Endothelial cell of umbilical vein (primary cell): ENCODE data around the gene USP49. TPM values are rescaled to one million over a fixed set of nuclear protein-coding genes. Genes with fewer than 3 reads are reported as not detected.

Experiments used
- BruUV-seq: library from RNA; stranded (reverse); fragments of 400-500 nt; replicated peaks from 2 replicates; lab custom pipeline; 2021; lab: Mats Ljungman, UMichigan
- CTCF ChIA-PET: fragments of 300-600, 350-600 bp; sonication (Branson Sonifier 250); formaldehyde crosslinking; loops from one replicate; lab custom pipeline; 2021; ENCODE audit warnings: antibody characterized with exemption, inconsistent platforms; lab: Charles Lee
- POLR2A ChIA-PET: fragments of 300-600, 350-600 bp; sonication (Branson Sonifier 250); formaldehyde crosslinking; loops from one replicate; lab custom pipeline; 2021; ENCODE audit warnings: antibody characterized with exemption, inconsistent platforms; lab: Charles Lee
- DNase-seq: peaks from one replicate; pipeline ENCODE4 v3.0.0-alpha.2; 2011; ENCODE audit warnings: low read depth, low spot score
- FAIRE-seq: peaks from 2 replicates; lab custom pipeline; 2011; peaks lifted over from hg19 to GRCh38; lab: Jason Lieb, UNC
- H2AFZ ChIP-seq: 2 replicates; pipeline ENCODE4 v1.6.0; 2012; ENCODE audit warnings: low read depth, low read length, control low read depth, inconsistent platforms
- H3K27ac ChIP-seq: 2 replicates; pipeline ENCODE4 v1.5.1; 2011; ENCODE audit warnings: low read depth, mild to moderate bottlenecking, control low read depth, low read length, moderate library complexity; ENCODE audit not compliant: insufficient read depth
- H3K27me3 ChIP-seq, 2 experiments: 2 replicates each; pipeline versions ENCODE4 v1.6.0 to v1.6.1; 2011; ENCODE audit warnings: low read length in 2 of 2, mixed read lengths in 1 of 2; ENCODE audit not compliant: control insufficient read depth in 2 of 2, insufficient read depth in 2 of 2
- H3K36me3 ChIP-seq, 2 experiments: 2 replicates in 1 of 2; 3 replicates in 1 of 2; pipeline ENCODE4 v1.5.1; 2011; ENCODE audit warnings: low read length in 2 of 2, mild to moderate bottlenecking in 1 of 2, moderate library complexity in 1 of 2; ENCODE audit not compliant: control insufficient read depth in 2 of 2, insufficient read depth in 2 of 2; ENCODE audit errors: extremely low read depth in 1 of 2
- H3K4me1 ChIP-seq: 3 replicates; pipeline ENCODE4 v1.5.1; 2011; ENCODE audit warnings: mild to moderate bottlenecking, low read length; ENCODE audit not compliant: control insufficient read depth, insufficient read depth; ENCODE audit errors: extremely low read depth
- H3K4me2 ChIP-seq: 2 replicates; pipeline ENCODE4 v1.6.1; 2011; ENCODE audit warnings: low read length, control low read depth, mixed read lengths; ENCODE audit not compliant: insufficient read depth
- H3K4me3 ChIP-seq, 3 experiments: fragments of 200-600 bp in 1 of 3; sonication (generic), shearing (Covaris generic) in 1 of 3; replicated peaks in 1 of 3; 2 replicates each; pipeline ENCODE4 v1.5.1; 2011 to 2016; ENCODE audit warnings: control low read depth in 3 of 3, low read length in 3 of 3, mild to moderate bottlenecking in 2 of 3, inconsistent platforms in 1 of 3, low read depth in 1 of 3, moderate library complexity in 1 of 3; ENCODE audit not compliant: insufficient read depth in 1 of 3
- H3K79me2 ChIP-seq: 2 replicates; pipeline ENCODE4 v1.6.0; 2012; ENCODE audit warnings: low read length, inconsistent platforms; ENCODE audit not compliant: control insufficient read depth, insufficient read depth
- H3K9ac ChIP-seq: replicated peaks from 2 replicates; pipeline ENCODE3; 2011; ENCODE audit warnings: low read length, control low read depth; ENCODE audit not compliant: insufficient read depth; ENCODE audit errors: extremely low read depth
- H3K9me1 ChIP-seq: replicated peaks from 3 replicates; pipeline ENCODE4 v1.6.0; 2011; ENCODE audit warnings: mild to moderate bottlenecking, low read length; ENCODE audit not compliant: control insufficient read depth, insufficient read depth; ENCODE audit errors: extremely low read depth
- H3K9me3 ChIP-seq: replicated peaks from 2 replicates; pipeline ENCODE4 v1.5.1; 2012; ENCODE audit warnings: low read length, inconsistent platforms; ENCODE audit not compliant: control insufficient read depth, insufficient read depth
- H4K20me1 ChIP-seq: replicated peaks from 2 replicates; pipeline ENCODE3; 2011; ENCODE audit warnings: mild to moderate bottlenecking, low read length; ENCODE audit not compliant: control insufficient read depth, insufficient read depth; ENCODE audit errors: extremely low read depth
- EZH2 ChIP-seq: IDR thresholded peaks from 2 replicates; pipeline ENCODE4 v1.6.1; 2012; ENCODE audit warnings: borderline replicate concordance, low read depth, mild to moderate bottlenecking, moderate library complexity, low read length, inconsistent platforms; ENCODE audit not compliant: severe bottlenecking
- FOS ChIP-seq: IDR thresholded peaks from 2 replicates; pipeline ENCODE4 v1.6.1; 2011; ENCODE audit warnings: mild to moderate bottlenecking, low read length, moderate library complexity, borderline replicate concordance; ENCODE audit not compliant: insufficient read depth
- GATA2 ChIP-seq: IDR thresholded peaks from 2 replicates; pipeline ENCODE4 v1.7.0; 2011; ENCODE audit warnings: low read depth, mild to moderate bottlenecking, moderate library complexity, mixed read lengths, low read length; ENCODE audit not compliant: insufficient read length, insufficient read depth
- JUN ChIP-seq: IDR thresholded peaks from 2 replicates; pipeline ENCODE4 v1.6.1; 2011; ENCODE audit warnings: borderline replicate concordance, low read depth; ENCODE audit not compliant: insufficient read length, insufficient read depth
- MYC ChIP-seq: IDR thresholded peaks from one replicate; pipeline ENCODE4 v1.6.1; 2011; ENCODE audit warnings: mild to moderate bottlenecking, low read depth, low read length
- POLR2AphosphoS5 ChIP-seq: IDR thresholded peaks from 2 replicates; pipeline ENCODE4 v1.6.1; 2012; ENCODE audit warnings: low read depth, mild to moderate bottlenecking, control low read depth, low read length, moderate library complexity; ENCODE audit not compliant: insufficient read depth
- dilution Hi-C: fragments of 300-500 bp; cut with MboI; formaldehyde crosslinking; loops from one replicate; pipeline ENCODE4 v1.15.0; 2019; ENCODE audit warnings: low sequenced_read_pairs; ENCODE audit not compliant: extremely low pct_ligation_motif_present
- intact Hi-C: fragments of 100-400 bp; cut with micrococcal nuclease; formaldehyde crosslinking; loops from one replicate; pipeline ENCODE4 v1.10.0; 2022
- polyA plus RNA-seq, 4 experiments: library from polyadenylated mRNA; depleted of rRNA in 3 of 4; stranded (reverse) in 3 of 4; unstranded in 1 of 4; fragments of >200 nt; gene quantifications; 2 replicates each; pipeline versions ENCODE4 v1.2.1 to v1.2.3, GENCODE V29; 2011 to 2012; ENCODE audit warnings: missing spikeins in 1 of 4
- total RNA-seq: library from RNA; stranded (reverse); gene quantifications from 2 replicates; pipeline ENCODE4 v1.2.3, GENCODE V29; 2021
- TF ChIP-seq, protein P1 (sequence below): IDR thresholded peaks from 2 replicates; pipeline ENCODE4 v1.6.1; 2011; ENCODE audit not compliant: insufficient read depth, insufficient read length
- TF ChIP-seq, protein P2 (sequence below), 2 donors: IDR thresholded peaks; 1 replicate in 1 of 2; 2 replicates in 1 of 2; pipeline ENCODE4 v1.5.1; 2011; ENCODE audit warnings: low read length in 2 of 2, mild to moderate bottlenecking in 2 of 2, moderate library complexity in 2 of 2, control low read depth in 1 of 2, inconsistent platforms in 1 of 2, low read depth in 1 of 2; ENCODE audit not compliant: insufficient read depth in 1 of 2; ENCODE audit errors: extremely low read depth in 1 of 2

Gene USP49
- total and polyA plus RNA-seq, 2 donors (not counting 3 experiments of a cell fraction or from before 2014, with no cell fraction given) = 2.4 to 4.1 TPM

DNA sequence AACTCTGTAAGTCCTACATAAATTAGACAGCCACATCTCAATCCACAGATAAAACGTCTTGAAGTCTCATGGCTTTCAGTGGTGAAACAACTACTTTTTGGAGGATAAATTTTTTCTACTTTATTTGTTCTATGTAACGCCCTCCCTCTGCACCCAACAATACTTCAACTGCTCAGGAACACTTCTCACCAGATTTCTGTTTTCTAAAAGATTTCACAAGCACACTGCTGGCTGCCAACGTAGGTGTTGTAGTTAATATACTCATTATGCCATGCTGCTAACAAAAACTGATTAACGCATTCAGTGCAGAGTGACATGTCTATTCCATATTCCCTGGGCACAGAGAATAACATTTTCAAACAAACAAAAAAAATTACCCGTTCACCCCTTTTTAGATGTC is 10.2 kb downstream of the USP49 start:
- Histone ChIP-seq H3K4me1 (no peaks in the 10 kb centered on the region), H4K20me1 (no peaks in the 10 kb centered on the region), H3K27ac (no peak overlapping the region), H3K9me3 (no peaks in the 10 kb centered on the region), H3K4me2 (no peak overlapping the region), H3K4me3 (no peak overlapping the region), H3K36me3 (no peaks in the 10 kb centered on the region), H3K9me1 (no peaks in the 10 kb centered on the region), H2AFZ (no peak overlapping the region), H3K27me3 (no peaks in the 10 kb centered on the region), H3K79me2 (no peaks in the 10 kb centered on the region), H3K9ac (no peak overlapping the region)
- intact Hi-C loops (no loop called here), dilution Hi-C loops (no loop called here)
- no TSS peak for BruUV-seq
- FAIRE-seq (no peak), DNase-seq (no peak)
- TF ChIP-seq POLR2AphosphoS5 (no peak), GATA2 (no peak), MYC (no peak), EZH2 (no peak), FOS (no peak), JUN (no peak)
- TF ChIP-seq, protein P1, sequence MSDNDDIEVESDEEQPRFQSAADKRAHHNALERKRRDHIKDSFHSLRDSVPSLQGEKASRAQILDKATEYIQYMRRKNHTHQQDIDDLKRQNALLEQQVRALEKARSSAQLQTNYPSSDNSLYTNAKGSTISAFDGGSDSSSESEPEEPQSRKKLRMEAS = no peak
- TF ChIP-seq, protein P2, sequence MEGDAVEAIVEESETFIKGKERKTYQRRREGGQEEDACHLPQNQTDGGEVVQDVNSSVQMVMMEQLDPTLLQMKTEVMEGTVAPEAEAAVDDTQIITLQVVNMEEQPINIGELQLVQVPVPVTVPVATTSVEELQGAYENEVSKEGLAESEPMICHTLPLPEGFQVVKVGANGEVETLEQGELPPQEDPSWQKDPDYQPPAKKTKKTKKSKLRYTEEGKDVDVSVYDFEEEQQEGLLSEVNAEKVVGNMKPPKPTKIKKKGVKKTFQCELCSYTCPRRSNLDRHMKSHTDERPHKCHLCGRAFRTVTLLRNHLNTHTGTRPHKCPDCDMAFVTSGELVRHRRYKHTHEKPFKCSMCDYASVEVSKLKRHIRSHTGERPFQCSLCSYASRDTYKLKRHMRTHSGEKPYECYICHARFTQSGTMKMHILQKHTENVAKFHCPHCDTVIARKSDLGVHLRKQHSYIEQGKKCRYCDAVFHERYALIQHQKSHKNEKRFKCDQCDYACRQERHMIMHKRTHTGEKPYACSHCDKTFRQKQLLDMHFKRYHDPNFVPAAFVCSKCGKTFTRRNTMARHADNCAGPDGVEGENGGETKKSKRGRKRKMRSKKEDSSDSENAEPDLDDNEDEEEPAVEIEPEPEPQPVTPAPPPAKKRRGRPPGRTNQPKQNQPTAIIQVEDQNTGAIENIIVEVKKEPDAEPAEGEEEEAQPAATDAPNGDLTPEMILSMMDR (IDR thresholded peaks at IDR 0.05; ENCODE audit: extremely low read depth in 1 of 2, insufficient read depth in 1 of 2, low read depth in 1 of 2, low read length in 2 of 2) = no peak
- ChIA-PET CTCF (no interaction called here), POLR2A (no interaction called here)
